GM19240 (cell line): ENCODE data around the gene POMGNT1.

ENCODE experiments used
- DNase-seq: peaks from one replicate; pipeline ENCODE4 v3.0.0; 2011; ENCODE audit warnings: low spot score; ENCODE audit not compliant: insufficient read length

POMGNT1 gene

GRCh38 chr1:46211051-46211450 is 12.8 kb upstream of the POMGNT1 start:
- no peak for DNase-seq

- DNase-seq: no peak
Measured at GRCh38 chr1:46210561-46210960, 12.3 kb upstream of the POMGNT1 start.

- DNase-seq: no peak
Measured at GRCh38 chr1:46206399-46206798, 8.2 kb upstream of the POMGNT1 start.

- no peak for DNase-seq
Measured at GRCh38 chr1:46205791-46206190, 7.6 kb upstream of the POMGNT1 start.

GRCh38 chr1:46205141-46205540 is 6.9 kb upstream of the POMGNT1 start:
- no peak for DNase-seq

- DNase-seq: no peak
Measured at GRCh38 chr1:46204406-46204742, 6.1 kb upstream of the POMGNT1 start.

- DNase-seq: no peak
Measured at GRCh38 chr1:46203738-46204405, 5.6 kb upstream of the POMGNT1 start.

GRCh38 chr1:46199233-46199749 is 1.1 kb upstream of the POMGNT1 start:
- no peak for DNase-seq

GRCh38 chr1:46197560-46197963 is 672 bp downstream of the POMGNT1 start:
- DNase-seq: no peak

GRCh38 chr1:46196609-46197008 is 1.6 kb downstream of the POMGNT1 start:
- no peak for DNase-seq

- DNase-seq: no peak
Measured at GRCh38 chr1:46194641-46195193, 3.5 kb downstream of the POMGNT1 start.

- no peak for DNase-seq
Measured at GRCh38 chr1:46193984-46194570, 4.2 kb downstream of the POMGNT1 start.

- DNase-seq: no peak
Measured at GRCh38 chr1:46193285-46193684, 4.9 kb downstream of the POMGNT1 start.

GRCh38 chr1:46192171-46192570 is 6.1 kb downstream of the POMGNT1 start:
- DNase-seq: no peak

GRCh38 chr1:46191033-46191701 is 7.1 kb downstream of the POMGNT1 start:
- DNase-seq: no peak

- no peak for DNase-seq
Measured at GRCh38 chr1:46190539-46190938, 7.7 kb downstream of the POMGNT1 start.

GRCh38 chr1:46188295-46189030 is 9.8 kb downstream of the POMGNT1 start:
- no peak for DNase-seq

- no peak for DNase-seq
Measured at GRCh38 chr1:46187106-46187869, 10.9 kb downstream of the POMGNT1 start.

GRCh38 chr1:46186076-46186475 is 12.2 kb downstream of the POMGNT1 start:
- no peak for DNase-seq

GRCh38 chr1:46184920-46185658 is 13.1 kb downstream of the POMGNT1 start:
- no peak for DNase-seq
